ENCODE data around the gene POLK. TPM values are rescaled to one million over a fixed set of nuclear protein-coding genes. Genes with fewer than 3 reads are reported as not detected.

POLK gene
- total and polyA plus RNA-seq, 2 experiments from 2014 or later, result 10.0 to 11.7 TPM

DNA sequence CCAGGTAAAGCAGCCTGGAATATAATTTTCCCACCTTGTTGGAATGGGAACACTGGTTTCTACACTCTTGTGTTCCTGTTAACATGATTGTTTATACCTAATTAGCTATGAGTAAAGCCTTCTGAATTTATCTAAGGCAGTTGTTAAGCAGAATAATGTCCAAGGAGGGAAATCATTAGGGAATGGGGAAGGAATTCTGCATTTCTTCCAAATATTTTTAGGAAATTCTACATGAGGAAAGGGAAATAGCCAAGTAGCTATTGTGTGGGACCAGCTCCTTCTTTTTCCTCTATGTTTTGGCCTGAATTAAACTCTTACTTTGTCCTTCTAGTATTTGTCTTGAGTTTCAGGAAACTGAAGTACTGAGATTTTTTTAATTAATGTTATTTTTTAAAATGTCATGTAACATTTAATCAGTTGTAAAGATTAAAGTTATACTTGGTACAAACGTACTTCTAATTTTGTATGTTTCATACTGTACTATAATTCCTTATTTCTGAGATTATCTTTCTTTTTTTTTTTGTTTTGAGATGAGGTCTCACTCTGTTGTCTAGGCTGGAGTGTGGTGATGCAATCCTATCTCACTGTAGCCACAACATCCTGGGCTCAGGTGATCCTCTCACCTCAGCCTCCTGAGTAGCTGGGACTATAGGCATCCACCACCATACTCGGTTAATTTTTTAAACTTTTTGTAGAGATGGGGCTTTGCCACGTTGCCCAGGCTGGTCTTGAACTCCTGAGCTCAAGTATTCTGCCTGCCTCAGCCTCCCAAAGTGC is 128.0 kb downstream of the POLK start:
- Histone ChIP-seq H3K27ac (no peak overlapping the region), H3K4me1 (ENCODE audit: low read depth) (no peaks in the 10 kb centered on the region), H3K9me3 (ENCODE audit: low read depth) (no peaks in the 10 kb centered on the region), H3K27me3 (peaks cover 39% of the 10 kb centered on the region), H3K4me3 (no peak overlapping the region), H3K36me3 (no peaks in the 10 kb centered on the region)
- DNase-seq (ENCODE audit: low read depth in 1 of 2, low spot score in 1 of 2), result no peak
- TF ChIP-seq, protein P1, sequence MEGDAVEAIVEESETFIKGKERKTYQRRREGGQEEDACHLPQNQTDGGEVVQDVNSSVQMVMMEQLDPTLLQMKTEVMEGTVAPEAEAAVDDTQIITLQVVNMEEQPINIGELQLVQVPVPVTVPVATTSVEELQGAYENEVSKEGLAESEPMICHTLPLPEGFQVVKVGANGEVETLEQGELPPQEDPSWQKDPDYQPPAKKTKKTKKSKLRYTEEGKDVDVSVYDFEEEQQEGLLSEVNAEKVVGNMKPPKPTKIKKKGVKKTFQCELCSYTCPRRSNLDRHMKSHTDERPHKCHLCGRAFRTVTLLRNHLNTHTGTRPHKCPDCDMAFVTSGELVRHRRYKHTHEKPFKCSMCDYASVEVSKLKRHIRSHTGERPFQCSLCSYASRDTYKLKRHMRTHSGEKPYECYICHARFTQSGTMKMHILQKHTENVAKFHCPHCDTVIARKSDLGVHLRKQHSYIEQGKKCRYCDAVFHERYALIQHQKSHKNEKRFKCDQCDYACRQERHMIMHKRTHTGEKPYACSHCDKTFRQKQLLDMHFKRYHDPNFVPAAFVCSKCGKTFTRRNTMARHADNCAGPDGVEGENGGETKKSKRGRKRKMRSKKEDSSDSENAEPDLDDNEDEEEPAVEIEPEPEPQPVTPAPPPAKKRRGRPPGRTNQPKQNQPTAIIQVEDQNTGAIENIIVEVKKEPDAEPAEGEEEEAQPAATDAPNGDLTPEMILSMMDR (IDR thresholded peaks at IDR 0.05; ENCODE audit: low read depth, low read length), result no peak

DNA sequence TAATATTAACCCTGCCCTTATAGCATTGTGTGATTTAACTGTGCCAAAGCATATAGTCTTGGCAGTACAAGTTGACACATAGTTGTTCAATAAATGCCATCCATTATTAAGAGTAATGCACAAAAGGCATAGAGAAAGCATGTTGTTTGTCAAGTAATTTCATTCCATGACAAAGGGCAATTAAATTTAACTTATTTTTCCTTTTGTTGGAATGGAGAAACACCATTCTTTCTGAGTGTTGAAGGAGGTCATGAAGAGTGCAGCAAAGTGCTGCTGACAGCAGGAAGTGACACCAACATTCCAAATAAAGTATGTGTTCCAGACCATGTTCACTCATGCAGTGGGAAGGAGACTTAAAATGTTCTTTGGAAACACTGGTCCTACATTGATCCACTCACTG is 128.7 kb downstream of the POLK start:
- Histone ChIP-seq H3K27me3 (peaks cover 33% of the 10 kb centered on the region), H3K27ac (no peak overlapping the region), H3K4me1 (ENCODE audit: low read depth) (no peaks in the 10 kb centered on the region), H3K9me3 (ENCODE audit: low read depth) (no peaks in the 10 kb centered on the region), H3K4me3 (no peak overlapping the region), H3K36me3 (no peaks in the 10 kb centered on the region)
- peak in 1 of 2 donors; percentile 90 for DNase-seq (ENCODE audit: low read depth in 1 of 2, low spot score in 1 of 2)
- TF ChIP-seq, protein P1 (IDR thresholded peaks at IDR 0.05; ENCODE audit: low read depth, low read length), result no peak

DNA sequence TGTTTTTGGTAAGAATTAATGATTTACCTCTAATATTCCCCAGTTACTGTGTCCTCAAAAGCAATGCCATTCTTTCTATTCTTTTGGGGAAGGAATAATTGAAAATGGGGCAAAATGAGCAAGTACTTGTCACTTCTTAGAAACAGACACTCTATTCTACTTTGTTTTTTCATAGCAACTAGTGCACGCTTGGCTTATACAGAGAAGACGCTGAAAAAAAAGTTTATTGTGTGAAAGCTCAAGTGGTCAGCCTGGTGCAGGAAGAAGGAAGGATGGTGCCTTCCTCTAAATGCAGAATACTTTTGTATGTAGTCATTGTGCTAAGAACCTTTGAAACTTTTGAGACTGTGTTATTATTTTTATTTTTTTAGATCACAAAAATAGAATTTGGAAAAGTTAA is 129.1 kb downstream of the POLK start:
- TF ChIP-seq, protein P1 (IDR thresholded peaks at IDR 0.05; ENCODE audit: low read depth, low read length), result no peak
- Histone ChIP-seq H3K27me3 (peaks cover 28% of the 10 kb centered on the region), H3K36me3 (no peaks in the 10 kb centered on the region), H3K27ac (no peak overlapping the region), H3K9me3 (ENCODE audit: low read depth) (no peaks in the 10 kb centered on the region), H3K4me3 (no peak overlapping the region), H3K4me1 (ENCODE audit: low read depth) (no peaks in the 10 kb centered on the region)
- DNase-seq (ENCODE audit: low read depth in 1 of 2, low spot score in 1 of 2), result peak in 1 of 2 donors; percentile 16

DNA sequence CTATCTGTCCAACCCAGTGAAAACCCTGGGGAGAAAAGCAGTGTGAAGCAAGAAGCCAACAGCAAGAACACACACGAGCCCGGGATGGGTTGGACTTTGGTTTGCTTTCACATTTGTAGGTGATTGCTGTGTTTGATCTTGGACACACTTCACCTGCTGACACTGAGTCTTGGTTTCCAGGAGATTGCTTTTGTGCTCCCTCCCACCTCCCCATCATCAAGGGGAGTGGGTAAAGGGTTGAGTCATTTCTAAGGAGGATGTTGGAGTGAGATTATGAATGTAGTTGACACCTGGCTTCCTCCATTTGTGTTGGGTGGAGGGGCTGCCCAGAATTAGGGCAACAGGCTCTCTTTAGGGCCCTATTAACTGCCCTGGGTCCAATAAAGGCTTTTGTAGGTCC is 137.0 kb downstream of the POLK start:
- H3K27ac ChIP-seq, result no peak overlapping the region
- no peak overlapping the region for H3K4me3 ChIP-seq
- H3K27me3 ChIP-seq, result peaks cover 53% of the 10 kb centered on the region
- no peaks in the 10 kb centered on the region for H3K9me3 ChIP-seq (ENCODE audit: low read depth)
- DNase-seq (ENCODE audit: low read depth in 1 of 2, low spot score in 1 of 2), result no peak
- no peaks in the 10 kb centered on the region for H3K36me3 ChIP-seq
- TF ChIP-seq, protein P1 (IDR thresholded peaks at IDR 0.05; ENCODE audit: low read depth, low read length), result no peak
- H3K4me1 ChIP-seq (ENCODE audit: low read depth), result peaks cover 5% of the 10 kb centered on the region

Other genes starting within 250 kb of the POLK start
- 34.0 and 72.9 TPM in 2 replicates for gene HMGCR, start 174.7 kb upstream of the POLK start, total RNA-seq
- 42.2 and 68.9 TPM in 2 replicates for gene HMGCR, start 174.7 kb upstream of the POLK start, polyA plus RNA-seq
- 11.1 and 12.8 TPM in 2 replicates for gene CERT1, start 262 bp upstream of the POLK start, total RNA-seq
- gene CERT1, start 262 bp upstream of the POLK start, polyA plus RNA-seq, result 17.5 and 20.9 TPM in 2 replicates
- 0.09 TPM in 1 of 2 replicates, not detected in the other for gene ANKDD1B, start 99.6 kb downstream of the POLK start, total RNA-seq
- gene ANKDD1B, start 99.6 kb downstream of the POLK start, polyA plus RNA-seq, result not detected in 2 replicates
- 12.5 and 16.5 TPM in 2 replicates for gene POC5, start 205.5 kb downstream of the POLK start, total RNA-seq
- gene POC5, start 205.5 kb downstream of the POLK start, polyA plus RNA-seq, result 9.3 and 15.4 TPM in 2 replicates

Data from cardiac muscle cell (in vitro differentiated cells and primary cell).